KOPT-K1 (cell line): ENCODE measurements around the gene RUNDC1.
"Not testable (repeated sequence)": the region's sequence is repeated elsewhere in the genome, so short reads cannot be mapped to it uniquely, and the experiment has no call there.

Experiments used
- H3K27ac ChIP-seq: fragments of 200-600 bp; sonication (generic); 2 replicates; pipeline ENCODE4 v1.5.1; 2016; ENCODE audit warnings: antibody characterized with exemption, mild to moderate bottlenecking, low read depth, low read length; ENCODE audit not compliant: poor library complexity, severe bottlenecking
- H3K36me3 ChIP-seq: fragments of 200-600 bp; sonication (generic); 2 replicates; pipeline ENCODE4 v1.5.1; 2017; ENCODE audit warnings: antibody characterized with exemption, mild to moderate bottlenecking, low read length, moderate library complexity; ENCODE audit not compliant: insufficient read depth
- H3K9me3 ChIP-seq: fragments of 200-600 bp; sonication (generic); 2 replicates; pipeline ENCODE4 v1.5.1; 2017; ENCODE audit warnings: antibody characterized with exemption, low read length, mild to moderate bottlenecking; ENCODE audit not compliant: insufficient read depth, poor library complexity, severe bottlenecking

The RUNDC1 gene

GRCh38 chr17:42980274-42980765 lies at the start of gene RUNDC1:
RUNDC1 (plus strand) TSS chr17:42980565; CDS start chr17:42980577, 12 bp downstream.
- Histone ChIP-seq H3K27ac (peak within 1 kb of the TSS; percentile 78), H3K9me3 (no peaks in the 10 kb centered on the region), H3K36me3 (peaks cover 33% of the 10 kb centered on the region)

GRCh38 chr17:42937712-42938596 lies 42.4 kb upstream of the RUNDC1 start:
- H3K36me3 ChIP-seq: no peaks in the 10 kb centered on the region
- no peak overlapping the region for H3K27ac ChIP-seq
- no peaks in the 10 kb centered on the region for H3K9me3 ChIP-seq

- H3K9me3 ChIP-seq: no peaks in the 10 kb centered on the region
- H3K36me3 ChIP-seq: peaks cover 13% of the 10 kb centered on the region; the same call in 1 of the 2 replicates
- H3K27ac ChIP-seq: no peak overlapping the region
These were observed 36.2 kb upstream of the RUNDC1 start for GRCh38 chr17:42944211-42944610.

GRCh38 chr17:42946812-42947211 lies 33.6 kb upstream of the RUNDC1 start:
- H3K27ac ChIP-seq: no peak overlapping the region
- peaks cover 39% of the 10 kb centered on the region for H3K36me3 ChIP-seq
- H3K9me3 ChIP-seq: no peaks in the 10 kb centered on the region

- Histone ChIP-seq H3K9me3 (no peaks in the 10 kb centered on the region), H3K36me3 (peaks cover 73% of the 10 kb centered on the region), H3K27ac (no peak overlapping the region)
These were observed 30.2 kb upstream of the RUNDC1 start for GRCh38 chr17:42950044-42950783.

- Histone ChIP-seq H3K36me3 (peaks cover 94% of the 10 kb centered on the region), H3K9me3 (no peaks in the 10 kb centered on the region), H3K27ac (no peak overlapping the region)
These were observed 26.7 kb upstream of the RUNDC1 start for GRCh38 chr17:42953669-42954068.

GRCh38 chr17:42964161-42964932 lies 16.0 kb upstream of the RUNDC1 start, which contains the start of gene AARSD1:
AARSD1 (minus strand) TSS chr17:42964454; CDS start chr17:42964440, 14 bp downstream.
- H3K27ac ChIP-seq: peak within 1 kb of the TSS; percentile 72
- no peaks in the 10 kb centered on the region for H3K9me3 ChIP-seq
- peaks cover 34% of the 10 kb centered on the region for H3K36me3 ChIP-seq

GRCh38 chr17:42967925-42968324 lies 12.4 kb upstream of the RUNDC1 start:
- H3K36me3 ChIP-seq: no peaks in the 10 kb centered on the region
- no peaks in the 10 kb centered on the region for H3K9me3 ChIP-seq
- H3K27ac ChIP-seq: no peak overlapping the region

- Histone ChIP-seq H3K27ac (no peak overlapping the region), H3K36me3 (no peaks in the 10 kb centered on the region), H3K9me3 (no peaks in the 10 kb centered on the region)
These were observed 11.3 kb upstream of the RUNDC1 start for GRCh38 chr17:42969001-42969581.

- no peak overlapping the region for H3K27ac ChIP-seq
- no peaks in the 10 kb centered on the region for H3K36me3 ChIP-seq
- no peaks in the 10 kb centered on the region for H3K9me3 ChIP-seq
These were observed 8.8 kb upstream of the RUNDC1 start for GRCh38 chr17:42971589-42971988.

- H3K36me3 ChIP-seq, H3K27ac ChIP-seq, H3K9me3 ChIP-seq: not testable (repeated sequence)
These were observed 7.0 kb upstream of the RUNDC1 start for GRCh38 chr17:42973323-42973722.

- no peaks in the 10 kb centered on the region for H3K36me3 ChIP-seq
- H3K9me3 ChIP-seq: no peaks in the 10 kb centered on the region
- H3K27ac ChIP-seq: no peak overlapping the region
These were observed 5.1 kb upstream of the RUNDC1 start for GRCh38 chr17:42975265-42975664.

- not testable (repeated sequence) for H3K36me3 ChIP-seq, H3K27ac ChIP-seq, H3K9me3 ChIP-seq
These were observed 4.7 kb upstream of the RUNDC1 start for GRCh38 chr17:42975701-42976100.

GRCh38 chr17:42979511-42980273 lies 673 bp upstream of the RUNDC1 start, which contains the start of gene PTGES3L:
PTGES3L (minus strand) TSS chr17:42980080; CDS start chr17:42980053, 27 bp downstream.
- H3K9me3 ChIP-seq: no peaks in the 10 kb centered on the region
- H3K36me3 ChIP-seq: peaks cover 26% of the 10 kb centered on the region
- peak within 1 kb of the TSS; percentile 78 for H3K27ac ChIP-seq
